Prostate gland (tissue), 2 donors: ENCODE data around the gene OSBPL2. TPM values are rescaled to one million over a fixed set of nuclear protein-coding genes. Genes with fewer than 3 reads are reported as not detected.

Experiments
- DNase-seq: peaks from one replicate; pipeline ENCODE4 v3.0.0-alpha.2; 2019; ENCODE audit warnings: low spot score
- H3K27ac ChIP-seq, 2 donors: fragments of 200-600 bp; sonication (generic); 2 replicates each; pipeline ENCODE4 v1.5.1; 2017 to 2019
- H3K27me3 ChIP-seq: fragments of 200-600 bp; sonication (generic); replicated peaks from 2 replicates; pipeline ENCODE4 v1.5.1; 2019; ENCODE audit not compliant: insufficient read depth
- H3K36me3 ChIP-seq, 2 donors: fragments of 200-600 bp; sonication (generic); 1 replicate in 1 of 2; 2 replicates in 1 of 2; pipeline versions ENCODE4 v1.5.1 to v1.8.1; 2017 to 2019
- H3K4me1 ChIP-seq: fragments of 200-600 bp; sonication (generic); replicated peaks from 2 replicates; pipeline ENCODE4 v1.5.1; 2019
- H3K4me3 ChIP-seq, 2 donors: fragments of 200-600 bp; sonication (generic); 2 replicates each; pipeline ENCODE4 v1.5.1; 2017 to 2019
- H3K9me3 ChIP-seq: fragments of 200-600 bp; sonication (generic); 2 replicates; pipeline ENCODE4 v1.5.1; 2017
- CTCF ChIP-seq, 4 experiments: fragments of 200-600 bp in 2 of 4; fragments of 450-650 bp in 2 of 4; sonication (generic) in 2 of 4; IDR thresholded peaks; 1 replicate in 3 of 4; 2 replicates in 1 of 4; pipeline ENCODE4 v1.5.1; 2016 to 2019; ENCODE audit warnings: antibody characterized with exemption in 4 of 4, mild to moderate bottlenecking in 2 of 4, moderate library complexity in 2 of 4
- POLR2A ChIP-seq: fragments of 450-650 bp; IDR thresholded peaks from one replicate; pipeline ENCODE4 v1.6.1; 2016; ENCODE audit warnings: antibody characterized with exemption, mild to moderate bottlenecking
- POLR2AphosphoS5 ChIP-seq: sonication (generic); formaldehyde crosslinking; IDR thresholded peaks from one replicate; pipeline ENCODE4 v1.6.1; 2017; ENCODE audit warnings: antibody characterized with exemption
- WGBS: methylation state at CpG from one replicate; pipeline ENCODE4 v1.1.5; 2018; 5-methylcytosine and 5-hydroxymethylcytosine counted together
- intact Hi-C: fragments of 100-400 bp; cut with DNase I; formaldehyde crosslinking; loops from one replicate; pipeline ENCODE4 v1.14.2; 2022
- total RNA-seq, 2 donors: library from RNA; depleted of rRNA; stranded (reverse); fragments of >200 nt; gene quantifications; one replicate each; pipeline ENCODE4 v1.1.0, GENCODE V29; 2016

Gene OSBPL2
- total RNA-seq, 2 donors from 2014 or later, result 33.5 to 50.6 TPM

- Histone ChIP-seq H3K27me3 (no peaks in the 10 kb centered on the region), H3K27ac (no peak overlapping the region), H3K4me1 (peaks cover 13% of the 10 kb centered on the region), H3K9me3 (no peaks in the 10 kb centered on the region), H3K36me3 (peaks cover 0 to 37% of the 10 kb centered on the region in 2 donors), H3K4me3 (no peak overlapping the region)
- intact Hi-C loops, result loop anchor here (10.0 kb wide), 1 partner anchor 185 kb away; no protein-coding TSS in a partner anchor
- TF ChIP-seq CTCF (IDR thresholded peaks at IDR 0.05) (no peak), POLR2A (no peak), POLR2AphosphoS5 (no peak)
- no peak for DNase-seq
- 75% methylated on average over 29 of the region's 29 CpGs for WGBS
These were observed 71.8 kb downstream of the OSBPL2 start for GRCh38 chr20:62309947-62310756.

GRCh38 chr20:62310757-62311121 is 72.4 kb downstream of the OSBPL2 start:
- H3K27me3 ChIP-seq, result no peaks in the 10 kb centered on the region
- no peaks in the 10 kb centered on the region for H3K9me3 ChIP-seq
- H3K36me3 ChIP-seq, result peaks cover 4 to 37% of the 10 kb centered on the region in 2 donors
- TF ChIP-seq CTCF (IDR thresholded peaks at IDR 0.05) (no peak), POLR2AphosphoS5 (no peak), POLR2A (no peak)
- no peak for DNase-seq
- no peak overlapping the region for H3K4me3 ChIP-seq
- H3K27ac ChIP-seq, result no peak overlapping the region
- H3K4me1 ChIP-seq, result peaks cover 13% of the 10 kb centered on the region
- intact Hi-C loops, result no loop called here
- 60% methylated on average over 25 of the region's 25 CpGs for WGBS

- no peak overlapping the region for H3K27ac ChIP-seq
- WGBS, result 92% methylated on average over 14 of the region's 18 CpGs
- H3K36me3 ChIP-seq, result peaks cover 9 to 36% of the 10 kb centered on the region in 2 donors
- intact Hi-C loops, result no loop called here
- peaks cover 13% of the 10 kb centered on the region for H3K4me1 ChIP-seq
- DNase-seq, result no peak
- no peak for TF ChIP-seq POLR2A
- no peaks in the 10 kb centered on the region for H3K9me3 ChIP-seq
- no peak overlapping the region for H3K4me3 ChIP-seq
- H3K27me3 ChIP-seq, result no peaks in the 10 kb centered on the region
These were observed 72.8 kb downstream of the OSBPL2 start for GRCh38 chr20:62311150-62311549.

GRCh38 chr20:62311832-62312661 is 73.7 kb downstream of the OSBPL2 start:
- H3K9me3 ChIP-seq, result no peaks in the 10 kb centered on the region
- peaks cover 13% of the 10 kb centered on the region for H3K4me1 ChIP-seq
- H3K36me3 ChIP-seq, result peaks cover 16 to 30% of the 10 kb centered on the region in 2 donors
- no peaks in the 10 kb centered on the region for H3K27me3 ChIP-seq
- no peak overlapping the region for H3K27ac ChIP-seq
- intact Hi-C loops, result no loop called here
- no peak for TF ChIP-seq CTCF (IDR thresholded peaks at IDR 0.05)
- WGBS, result 89% methylated on average over 60 of the region's 60 CpGs
- DNase-seq, result no peak
- no peak overlapping the region for H3K4me3 ChIP-seq

GRCh38 chr20:62312662-62312977 is 74.3 kb downstream of the OSBPL2 start:
- Histone ChIP-seq H3K4me3 (no peak overlapping the region), H3K27ac (no peak overlapping the region), H3K9me3 (no peaks in the 10 kb centered on the region), H3K36me3 (peaks cover 19 to 25% of the 10 kb centered on the region in 2 donors), H3K4me1 (peaks cover 7% of the 10 kb centered on the region), H3K27me3 (no peaks in the 10 kb centered on the region)
- no peak for DNase-seq
- intact Hi-C loops, result no loop called here
- 89% methylated on average over 16 of the region's 16 CpGs for WGBS
- TF ChIP-seq POLR2AphosphoS5, result no peak
- no peak for TF ChIP-seq POLR2A
- no peak for TF ChIP-seq CTCF (IDR thresholded peaks at IDR 0.05)
